GM10266 (cell line): Measurements from ENCODE around the gene TSPAN32.
"Not testable (repeated sequence)": the region's sequence is repeated elsewhere in the genome, so short reads cannot be mapped to it uniquely, and the experiment has no call there.

Source experiments
- DNase-seq: peaks from one replicate; pipeline ENCODE4 v3.0.0; 2012; ENCODE audit errors: extremely low spot score
- TF ChIP-seq, protein P1 (sequence below): IDR thresholded peaks from 2 replicates; pipeline ENCODE4 v1.5.1; 2012; ENCODE audit warnings: mild to moderate bottlenecking, low read depth; ENCODE audit not compliant: control insufficient read depth, insufficient read depth; ENCODE audit errors: missing control alignments

The TSPAN32 gene

DNA sequence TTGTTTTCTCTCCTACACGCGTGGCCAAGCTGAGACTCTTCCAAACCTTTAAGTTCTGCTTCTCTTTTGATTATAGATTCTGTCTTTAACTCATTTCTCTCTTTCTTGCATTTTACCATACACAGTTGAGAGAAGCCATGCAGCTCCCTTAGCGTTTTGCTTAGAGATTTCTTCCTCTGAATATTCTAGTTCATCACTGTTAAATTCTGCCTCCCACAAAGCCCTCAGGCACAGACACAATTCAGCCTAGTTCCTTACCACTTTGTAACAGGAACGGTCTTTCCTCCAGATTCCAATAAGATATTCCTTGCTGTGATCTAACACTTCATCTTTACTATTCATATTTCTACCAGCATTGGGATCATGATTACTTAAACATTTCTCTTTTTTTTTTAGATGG, 50.6 kb downstream of the TSPAN32 start:
- no peak for DNase-seq
- TF ChIP-seq, protein P1, sequence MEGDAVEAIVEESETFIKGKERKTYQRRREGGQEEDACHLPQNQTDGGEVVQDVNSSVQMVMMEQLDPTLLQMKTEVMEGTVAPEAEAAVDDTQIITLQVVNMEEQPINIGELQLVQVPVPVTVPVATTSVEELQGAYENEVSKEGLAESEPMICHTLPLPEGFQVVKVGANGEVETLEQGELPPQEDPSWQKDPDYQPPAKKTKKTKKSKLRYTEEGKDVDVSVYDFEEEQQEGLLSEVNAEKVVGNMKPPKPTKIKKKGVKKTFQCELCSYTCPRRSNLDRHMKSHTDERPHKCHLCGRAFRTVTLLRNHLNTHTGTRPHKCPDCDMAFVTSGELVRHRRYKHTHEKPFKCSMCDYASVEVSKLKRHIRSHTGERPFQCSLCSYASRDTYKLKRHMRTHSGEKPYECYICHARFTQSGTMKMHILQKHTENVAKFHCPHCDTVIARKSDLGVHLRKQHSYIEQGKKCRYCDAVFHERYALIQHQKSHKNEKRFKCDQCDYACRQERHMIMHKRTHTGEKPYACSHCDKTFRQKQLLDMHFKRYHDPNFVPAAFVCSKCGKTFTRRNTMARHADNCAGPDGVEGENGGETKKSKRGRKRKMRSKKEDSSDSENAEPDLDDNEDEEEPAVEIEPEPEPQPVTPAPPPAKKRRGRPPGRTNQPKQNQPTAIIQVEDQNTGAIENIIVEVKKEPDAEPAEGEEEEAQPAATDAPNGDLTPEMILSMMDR, result no peak

DNA sequence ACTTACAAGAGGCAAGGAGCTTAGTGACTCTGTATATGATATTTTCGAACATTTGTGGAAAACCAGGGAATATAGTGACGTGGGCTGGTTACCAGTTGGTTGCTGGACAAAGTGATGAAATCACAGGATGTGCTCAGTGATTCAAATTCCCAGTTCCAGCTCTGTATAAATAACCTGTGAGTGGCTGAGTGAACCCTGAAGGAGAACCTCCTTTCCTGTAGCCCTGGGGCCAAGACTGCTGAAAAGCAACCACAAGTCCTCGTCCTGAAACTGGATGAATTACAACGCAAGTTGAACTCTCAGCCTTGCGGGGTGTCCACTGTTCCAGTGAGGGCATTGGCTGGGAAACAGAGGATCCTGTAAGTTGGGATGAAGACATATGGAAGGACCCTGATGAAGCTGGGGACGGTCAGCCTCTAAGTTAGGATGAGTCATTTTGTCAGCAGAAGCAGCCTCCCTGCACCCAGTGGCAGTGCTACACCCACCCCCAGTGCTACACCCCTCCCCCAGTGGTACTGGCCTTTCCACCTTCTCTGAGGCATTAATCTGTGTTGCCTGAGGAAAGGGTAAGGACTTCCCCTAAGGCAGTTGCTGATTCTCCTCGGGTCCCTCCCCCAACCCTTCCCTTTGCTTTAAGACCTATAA, 53.3 kb downstream of the TSPAN32 start:
- DNase-seq, result no peak
- TF ChIP-seq, protein P1, result no peak

DNA sequence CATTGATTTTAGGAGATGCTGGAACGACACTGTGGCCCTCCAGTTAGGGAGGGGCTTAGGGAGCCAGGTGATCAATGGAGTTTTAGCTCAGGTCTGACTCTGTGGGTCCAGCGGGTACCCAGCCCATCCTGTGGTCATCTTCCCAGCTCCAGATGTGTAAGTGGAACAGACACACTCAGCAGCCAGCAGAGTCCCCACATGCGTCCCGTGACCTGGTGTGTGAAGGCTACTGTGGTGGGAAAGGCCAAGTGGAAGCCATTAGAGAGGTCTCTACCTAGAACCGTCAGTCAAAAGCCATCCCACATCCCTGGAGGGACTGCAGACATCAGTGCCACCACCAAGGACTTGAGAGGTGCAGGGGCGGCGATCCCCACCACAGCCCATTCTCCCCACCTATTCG, 55.4 kb downstream of the TSPAN32 start:
- TF ChIP-seq, protein P1, result no peak
- no peak for DNase-seq

DNA sequence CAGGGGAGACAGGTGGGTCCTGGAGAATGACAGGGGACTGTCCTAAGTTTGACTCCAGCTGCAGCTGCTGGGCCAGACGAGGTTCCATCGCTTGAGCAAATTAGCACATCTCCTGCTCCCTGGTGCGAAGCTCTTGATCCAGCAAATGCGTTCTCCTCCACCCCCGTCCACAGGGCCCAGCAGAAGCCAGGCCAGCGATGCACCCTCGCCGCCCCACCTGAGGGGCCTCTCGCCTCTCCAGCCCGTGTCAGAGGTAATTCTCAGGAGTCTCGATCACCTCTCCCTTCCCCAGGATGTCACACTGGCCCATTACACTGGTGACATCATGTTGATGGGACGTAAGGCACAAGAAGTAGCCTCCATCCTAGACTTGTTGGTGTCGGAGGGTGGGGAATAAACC, 55.8 kb downstream of the TSPAN32 start:
- DNase-seq, result not testable (repeated sequence)

DNA sequence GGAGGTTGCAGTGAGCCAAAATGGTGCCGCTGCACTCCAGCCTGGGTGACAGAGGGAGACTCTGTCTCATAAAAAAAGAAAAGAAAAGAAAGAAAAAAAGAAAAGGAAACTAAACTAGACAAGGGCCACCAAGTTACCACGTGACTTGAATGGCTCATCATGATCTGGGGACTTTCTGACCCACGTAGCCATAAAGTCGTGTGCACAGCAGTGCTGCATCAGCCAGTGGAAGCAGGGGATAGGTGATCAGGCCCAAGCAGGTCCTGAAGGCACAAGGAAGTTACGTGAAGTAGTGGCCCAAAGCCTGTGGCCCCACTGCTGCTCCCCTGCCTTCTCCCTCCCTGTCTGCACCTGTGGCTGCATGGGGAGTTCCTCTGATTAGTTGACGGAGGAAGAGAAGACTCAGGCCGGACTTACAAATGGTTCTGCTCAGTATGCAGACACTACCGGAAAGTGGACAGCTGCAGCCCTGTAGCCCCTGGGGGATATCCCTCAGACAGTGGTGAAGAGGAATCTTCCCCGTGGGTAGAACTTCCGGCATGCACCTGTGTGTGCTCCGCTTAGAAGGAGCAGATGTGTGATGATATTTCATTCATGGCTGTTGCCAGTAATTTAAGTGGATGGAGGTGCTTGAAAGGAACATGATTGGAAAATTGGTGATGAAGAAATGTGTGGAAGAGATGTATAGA, 57.1 kb downstream of the TSPAN32 start:
- TF ChIP-seq, protein P1, result no peak
- no peak for DNase-seq

DNA sequence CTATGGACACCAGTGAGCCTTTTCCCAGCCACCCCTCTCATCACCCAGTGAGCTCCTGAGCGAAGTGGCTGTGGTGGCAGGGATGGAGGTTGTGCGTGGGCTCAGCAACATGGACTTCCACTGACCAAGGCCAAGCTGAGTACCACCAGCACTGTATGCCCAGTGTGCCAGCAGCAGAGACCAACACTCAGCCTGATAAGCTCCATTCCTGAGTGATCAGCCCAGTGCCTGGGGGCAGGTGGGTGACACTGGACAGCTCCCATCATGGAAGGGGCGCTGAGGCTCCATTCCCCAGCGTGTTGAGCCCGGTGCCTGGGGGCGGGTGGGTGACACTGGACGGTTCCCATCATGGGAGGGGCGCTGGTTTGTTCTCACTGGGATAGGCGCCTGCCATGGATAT, 57.7 kb downstream of the TSPAN32 start:
- DNase-seq, result no peak
- TF ChIP-seq, protein P1, result no peak

DNA sequence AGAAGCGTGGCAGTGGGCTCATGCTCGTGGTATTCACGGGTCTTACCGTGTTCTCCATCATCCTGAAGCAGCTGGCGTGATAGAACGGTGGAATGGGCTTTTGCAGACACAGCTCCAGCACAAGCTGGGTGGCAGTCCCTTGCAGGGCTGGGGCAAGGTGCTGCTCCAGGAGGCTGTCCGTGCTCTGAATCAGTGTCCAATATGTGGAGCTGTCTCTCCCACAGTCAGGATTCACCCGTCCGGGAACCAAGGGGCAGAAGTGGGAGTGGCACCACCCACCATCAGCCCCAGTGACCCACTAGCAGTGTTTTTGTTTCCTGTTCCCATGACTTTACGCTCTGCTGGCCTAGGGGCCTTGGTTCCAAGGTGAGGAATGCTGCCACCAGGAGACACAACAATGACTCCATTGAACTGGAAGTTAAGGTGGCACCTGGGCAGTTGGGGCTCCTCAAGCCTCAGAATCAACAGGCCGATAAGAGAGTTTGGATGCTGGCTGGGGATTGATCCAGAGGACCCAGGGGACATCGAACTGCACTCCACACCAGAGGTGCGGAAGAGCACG, 58.3 kb downstream of the TSPAN32 start:
- DNase-seq, result no peak
- TF ChIP-seq, protein P1, result no peak

DNA sequence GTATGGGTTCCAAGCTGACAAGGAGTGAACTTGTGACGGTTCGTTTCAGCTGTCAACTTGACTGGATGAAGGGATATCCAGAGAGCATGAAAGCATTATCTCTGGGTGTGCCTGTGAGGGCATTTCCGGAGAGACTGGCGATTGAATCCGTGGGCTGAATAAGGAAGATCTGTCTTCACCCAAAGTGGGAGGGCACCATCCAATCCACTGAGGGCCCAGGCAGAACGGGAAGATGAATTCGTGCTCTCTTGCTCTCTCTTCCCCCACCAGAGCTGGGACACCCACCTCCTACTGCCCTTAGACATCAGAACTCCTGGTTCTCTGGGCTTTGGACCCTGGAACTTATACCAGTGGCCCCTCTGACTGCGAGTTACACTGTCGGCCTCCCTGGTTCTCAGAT, 59.8 kb downstream of the TSPAN32 start:
- TF ChIP-seq, protein P1, result no peak
- no peak for DNase-seq
